ENCODE measurements around the gene ERBB2.
"Not testable (repeated sequence)": the region's sequence is repeated elsewhere in the genome, so short reads cannot be mapped to it uniquely, and the experiment has no call there.

ERBB2 gene

DNA sequence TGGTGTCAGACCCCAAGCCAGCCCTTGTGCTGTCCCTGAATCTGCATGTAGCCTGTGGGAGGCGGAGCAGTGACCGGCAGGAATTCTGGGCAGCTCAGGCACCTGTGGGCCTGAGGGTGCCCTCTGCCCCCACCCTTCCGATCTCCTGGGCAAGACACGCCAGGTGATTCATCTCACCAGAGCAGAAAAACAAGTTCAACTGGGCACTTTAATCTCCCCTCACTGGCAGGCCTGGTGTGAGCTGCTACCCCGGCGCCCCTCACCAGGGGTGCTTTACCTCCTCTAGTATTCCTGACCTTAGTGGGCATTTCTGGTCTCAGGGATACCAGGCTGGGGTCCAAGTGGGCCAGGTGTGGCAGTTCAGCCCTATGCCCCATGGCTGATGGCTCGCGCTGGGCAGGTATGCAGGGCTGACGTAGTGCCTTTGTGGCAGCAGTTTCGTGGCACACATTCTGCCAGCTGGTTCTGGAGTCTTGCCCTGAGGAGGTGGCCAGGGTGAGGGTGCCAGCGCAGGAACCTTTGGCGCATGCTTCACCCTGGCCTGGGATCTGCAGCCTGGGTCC is 6.0 kb downstream of the ERBB2 start:
- no peak for DNase-seq

DNA sequence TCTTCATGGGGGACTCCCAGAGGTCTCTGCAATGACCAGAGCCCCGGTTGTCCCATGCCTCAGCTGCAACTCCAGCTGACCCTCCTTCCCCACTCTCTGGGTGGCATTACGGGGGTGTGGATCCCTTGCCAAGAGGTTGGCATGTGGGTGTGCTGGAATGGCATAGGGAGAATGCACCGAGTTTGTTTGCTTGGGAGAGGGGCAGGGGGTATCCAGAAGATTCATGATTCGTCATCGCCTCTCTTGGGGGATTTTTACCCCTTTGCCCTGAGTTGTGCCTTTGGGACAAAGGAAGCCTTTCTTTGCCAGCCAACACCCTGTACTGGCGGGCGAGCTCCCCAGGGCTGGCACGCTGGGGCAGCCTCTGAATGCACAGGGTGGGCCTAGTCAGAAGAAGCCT is 6.5 kb downstream of the ERBB2 start:
- DNase-seq = no peak

DNA sequence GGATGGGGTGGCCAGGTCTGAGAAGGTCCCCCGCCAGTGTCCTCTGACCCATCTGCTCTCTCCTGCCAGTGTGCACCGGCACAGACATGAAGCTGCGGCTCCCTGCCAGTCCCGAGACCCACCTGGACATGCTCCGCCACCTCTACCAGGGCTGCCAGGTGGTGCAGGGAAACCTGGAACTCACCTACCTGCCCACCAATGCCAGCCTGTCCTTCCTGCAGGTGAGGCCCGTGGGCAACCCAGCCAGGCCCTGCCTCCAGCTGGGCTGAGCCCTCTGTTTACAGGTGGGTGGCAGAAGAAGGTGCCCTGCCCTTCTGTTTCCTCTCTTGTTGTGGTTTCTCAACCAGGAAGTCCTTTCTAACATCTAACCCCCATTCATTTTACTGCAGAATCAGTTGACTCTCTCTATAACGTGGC is 7.1 kb downstream of the ERBB2 start:
- DNase-seq = no peak

DNA sequence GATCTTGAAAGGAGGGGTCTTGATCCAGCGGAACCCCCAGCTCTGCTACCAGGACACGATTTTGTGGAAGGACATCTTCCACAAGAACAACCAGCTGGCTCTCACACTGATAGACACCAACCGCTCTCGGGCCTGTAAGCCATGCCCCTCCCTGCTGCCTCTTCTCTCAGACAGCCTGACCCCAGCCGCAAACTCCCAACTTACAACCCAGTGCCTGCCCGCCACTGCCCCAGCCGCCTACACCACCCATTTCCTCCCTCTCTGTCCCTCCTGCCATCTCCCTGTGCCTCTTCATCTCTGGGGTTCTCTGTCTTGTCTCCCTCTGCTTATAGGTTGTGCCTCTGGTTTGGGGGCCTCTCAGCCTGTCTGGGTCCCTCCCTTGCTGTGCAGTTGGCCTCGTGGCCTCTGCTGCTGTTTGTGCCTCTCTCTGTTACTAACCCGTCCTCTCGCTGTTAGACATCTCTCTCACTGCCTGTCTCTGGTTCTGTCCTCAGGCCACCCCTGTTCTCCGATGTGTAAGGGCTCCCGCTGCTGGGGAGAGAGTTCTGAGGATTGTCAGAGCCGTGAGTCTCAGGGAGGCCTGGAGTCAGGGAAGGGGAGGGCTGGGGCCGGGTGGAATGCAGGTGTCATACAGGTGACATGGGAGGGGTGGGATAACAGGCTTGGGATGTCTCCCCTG is 9.6 kb downstream of the ERBB2 start:
- no peak for DNase-seq

DNA sequence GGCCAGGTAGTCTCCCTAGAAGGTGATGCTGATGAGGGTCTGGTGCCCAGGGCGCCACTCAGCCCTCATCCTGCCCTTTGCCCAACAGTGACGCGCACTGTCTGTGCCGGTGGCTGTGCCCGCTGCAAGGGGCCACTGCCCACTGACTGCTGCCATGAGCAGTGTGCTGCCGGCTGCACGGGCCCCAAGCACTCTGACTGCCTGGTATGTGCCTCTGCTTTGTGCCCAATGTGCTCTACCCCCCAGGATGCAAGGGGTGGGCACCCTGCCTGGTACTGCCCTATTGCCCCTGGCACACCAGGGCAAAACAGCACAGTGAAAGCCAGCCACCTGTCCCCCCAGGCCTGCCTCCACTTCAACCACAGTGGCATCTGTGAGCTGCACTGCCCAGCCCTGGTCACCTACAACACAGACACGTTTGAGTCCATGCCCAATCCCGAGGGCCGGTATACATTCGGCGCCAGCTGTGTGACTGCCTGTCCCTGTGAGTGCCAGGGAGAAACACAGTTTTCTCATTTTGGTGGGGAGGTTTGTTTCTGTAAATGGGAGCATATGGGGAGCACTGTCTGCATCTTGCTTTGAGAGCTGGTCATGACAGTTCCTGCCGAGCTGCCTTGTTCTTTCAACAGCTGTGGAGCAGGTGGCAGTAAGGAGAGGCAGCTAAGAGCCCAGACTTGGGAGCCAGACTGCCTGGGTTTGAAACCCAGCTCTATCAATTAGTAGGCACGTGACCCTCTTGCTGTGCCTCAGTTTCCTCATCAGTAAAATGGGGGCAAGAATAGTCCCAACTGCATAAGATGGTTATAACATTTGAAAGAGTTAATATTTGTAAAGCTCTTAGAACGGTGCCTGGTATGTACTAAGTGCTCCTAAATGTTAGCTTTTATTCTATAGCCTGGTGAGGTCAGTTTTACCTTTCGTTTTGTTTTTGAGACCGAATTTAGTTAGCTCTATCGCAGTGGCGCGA is 10.4 kb downstream of the ERBB2 start:
- no peak for DNase-seq

DNA sequence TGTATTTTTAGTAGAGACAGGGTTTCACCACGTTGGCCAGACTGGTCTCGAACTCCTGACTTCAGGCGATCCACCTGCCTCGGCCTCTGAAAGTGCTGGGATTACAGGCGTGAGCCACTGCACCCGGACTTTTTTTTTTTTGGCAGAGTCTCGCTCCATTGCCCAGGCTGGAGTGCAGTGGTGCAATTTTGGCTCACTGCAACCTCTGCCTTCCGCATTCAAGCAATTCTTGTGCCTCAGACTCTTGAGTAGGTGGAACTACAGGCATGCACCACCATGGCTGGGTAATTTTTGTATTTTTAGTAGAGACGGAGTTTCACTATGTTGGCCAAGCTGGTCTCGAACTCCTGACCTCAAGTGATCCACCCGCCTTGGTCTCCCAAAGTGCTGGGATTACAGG is 11.2 kb downstream of the ERBB2 start:
- DNase-seq = not testable (repeated sequence)

DNA sequence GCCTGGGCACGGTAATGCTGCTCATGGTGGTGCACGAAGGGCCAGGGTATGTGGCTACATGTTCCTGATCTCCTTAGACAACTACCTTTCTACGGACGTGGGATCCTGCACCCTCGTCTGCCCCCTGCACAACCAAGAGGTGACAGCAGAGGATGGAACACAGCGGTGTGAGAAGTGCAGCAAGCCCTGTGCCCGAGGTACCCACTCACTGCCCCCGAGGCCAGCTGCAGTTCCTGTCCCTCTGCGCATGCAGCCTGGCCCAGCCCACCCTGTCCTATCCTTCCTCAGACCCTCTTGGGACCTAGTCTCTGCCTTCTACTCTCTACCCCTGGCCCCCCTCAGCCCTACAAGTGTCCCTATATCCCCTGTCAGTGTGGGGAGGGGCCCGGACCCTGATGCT is 12.0 kb downstream of the ERBB2 start:
- no peak for DNase-seq

DNA sequence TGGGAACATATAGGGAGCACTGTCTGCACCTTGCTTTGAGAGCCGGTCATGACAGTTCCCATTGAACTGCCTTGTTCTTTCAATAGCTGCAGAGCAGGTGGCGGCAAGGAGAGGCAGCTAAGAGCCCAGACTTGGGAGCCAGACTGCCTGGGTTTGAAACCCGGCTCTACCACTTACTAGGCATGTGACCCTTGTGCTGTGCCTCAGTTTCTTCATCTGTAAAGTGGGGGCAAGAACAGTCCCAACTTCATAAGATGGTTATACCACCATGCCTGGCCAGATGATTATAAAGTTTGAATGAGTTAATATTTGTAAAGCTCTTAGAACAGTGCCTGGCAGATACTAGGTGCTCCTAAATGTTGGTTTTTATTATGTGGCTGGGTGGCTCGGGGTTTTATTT is 14.4 kb downstream of the ERBB2 start:
- no peak for DNase-seq

DNA sequence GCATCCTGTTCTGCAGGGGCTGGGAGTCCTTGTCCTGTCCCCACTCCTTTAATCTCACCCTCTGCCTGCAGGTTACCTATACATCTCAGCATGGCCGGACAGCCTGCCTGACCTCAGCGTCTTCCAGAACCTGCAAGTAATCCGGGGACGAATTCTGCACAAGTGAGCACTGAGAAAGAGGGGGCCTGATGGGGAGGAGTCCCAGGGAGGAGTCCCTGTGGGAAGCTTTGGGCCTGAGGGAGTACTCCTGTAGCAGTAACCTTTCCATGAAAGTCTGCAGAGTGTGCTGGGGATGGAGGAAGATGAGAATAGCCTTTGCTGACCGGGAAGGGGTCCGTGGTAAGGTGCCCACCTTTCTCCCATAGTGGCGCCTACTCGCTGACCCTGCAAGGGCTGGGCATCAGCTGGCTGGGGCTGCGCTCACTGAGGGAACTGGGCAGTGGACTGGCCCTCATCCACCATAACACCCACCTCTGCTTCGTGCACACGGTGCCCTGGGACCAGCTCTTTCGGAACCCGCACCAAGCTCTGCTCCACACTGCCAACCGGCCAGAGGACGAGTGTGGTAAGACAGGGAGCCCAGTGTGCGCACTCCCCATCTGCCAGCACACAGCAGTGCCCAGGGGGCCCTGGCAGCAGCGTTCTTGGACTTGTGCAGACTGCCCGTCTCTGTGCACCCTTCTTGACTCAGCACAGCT is 15.7 kb downstream of the ERBB2 start:
- DNase-seq = no peak

DNA sequence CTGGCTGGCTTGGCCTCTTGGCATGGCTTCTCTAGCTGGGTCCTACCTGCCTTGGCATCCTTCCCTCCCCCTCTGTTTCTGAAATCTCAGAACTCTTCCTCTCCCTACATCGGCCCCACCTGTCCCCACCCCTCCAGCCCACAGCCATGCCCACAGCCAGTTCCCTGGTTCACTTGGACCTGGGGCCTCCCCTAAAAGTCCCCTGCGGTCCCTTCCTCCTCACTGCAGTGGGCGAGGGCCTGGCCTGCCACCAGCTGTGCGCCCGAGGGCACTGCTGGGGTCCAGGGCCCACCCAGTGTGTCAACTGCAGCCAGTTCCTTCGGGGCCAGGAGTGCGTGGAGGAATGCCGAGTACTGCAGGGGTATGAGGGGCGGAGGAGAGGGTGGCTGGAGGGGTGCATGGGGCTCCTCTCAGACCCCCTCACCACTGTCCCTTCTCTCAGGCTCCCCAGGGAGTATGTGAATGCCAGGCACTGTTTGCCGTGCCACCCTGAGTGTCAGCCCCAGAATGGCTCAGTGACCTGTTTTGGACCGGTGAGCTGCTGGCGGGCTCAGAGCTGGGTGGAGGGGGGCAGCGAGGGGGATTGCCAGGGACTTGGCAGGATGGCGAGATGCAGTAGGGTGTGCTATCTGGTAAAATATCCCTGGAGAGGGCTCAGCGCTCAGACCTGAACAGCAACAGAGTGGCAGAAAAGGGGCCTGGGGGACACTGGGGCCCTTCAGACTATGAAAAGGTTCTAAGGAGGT is 16.4 kb downstream of the ERBB2 start:
- no peak for DNase-seq

DNA sequence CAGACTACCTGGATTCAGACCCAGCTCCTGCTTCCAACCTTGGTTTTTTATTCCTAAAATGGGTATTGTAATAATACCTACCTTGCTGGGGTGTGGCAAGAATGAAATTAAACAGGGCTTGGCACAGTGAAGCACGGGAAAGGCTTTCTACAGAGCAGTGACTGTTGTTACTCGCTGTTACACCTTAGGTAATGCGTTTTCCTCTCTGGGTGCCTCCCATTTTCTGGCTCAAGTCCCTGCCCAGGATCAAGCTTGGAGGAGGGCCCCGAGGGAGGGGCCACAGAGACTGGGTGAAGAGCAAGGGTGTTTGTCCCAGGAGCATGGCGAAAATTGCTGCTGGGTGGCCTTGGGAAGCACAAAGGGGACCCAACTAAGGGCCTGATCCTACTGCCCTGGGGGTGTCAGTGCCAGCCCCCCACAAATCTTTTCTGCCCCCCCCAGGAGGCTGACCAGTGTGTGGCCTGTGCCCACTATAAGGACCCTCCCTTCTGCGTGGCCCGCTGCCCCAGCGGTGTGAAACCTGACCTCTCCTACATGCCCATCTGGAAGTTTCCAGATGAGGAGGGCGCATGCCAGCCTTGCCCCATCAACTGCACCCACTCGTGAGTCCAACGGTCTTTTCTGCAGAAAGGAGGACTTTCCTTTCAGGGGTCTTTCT is 17.1 kb downstream of the ERBB2 start:
- DNase-seq = no peak

DNA sequence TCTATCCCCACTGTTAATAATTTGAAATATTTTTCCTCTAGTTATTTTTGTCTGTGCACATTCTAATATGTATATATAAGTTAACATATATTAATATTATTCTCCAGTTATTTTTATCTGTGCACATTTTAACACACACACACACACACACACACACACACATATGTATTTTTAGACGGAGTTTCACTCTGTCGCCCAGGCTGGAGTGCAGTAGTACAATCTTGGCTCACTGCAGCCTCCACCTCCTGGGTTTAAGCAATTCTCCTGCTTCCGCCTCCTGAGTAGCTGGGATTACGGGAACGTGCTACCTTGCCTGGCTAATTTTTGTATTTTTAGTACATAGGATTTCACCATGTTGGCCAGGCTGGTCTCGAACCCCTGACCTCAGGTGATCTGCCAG is 17.8 kb downstream of the ERBB2 start:
- DNase-seq = no peak

DNA sequence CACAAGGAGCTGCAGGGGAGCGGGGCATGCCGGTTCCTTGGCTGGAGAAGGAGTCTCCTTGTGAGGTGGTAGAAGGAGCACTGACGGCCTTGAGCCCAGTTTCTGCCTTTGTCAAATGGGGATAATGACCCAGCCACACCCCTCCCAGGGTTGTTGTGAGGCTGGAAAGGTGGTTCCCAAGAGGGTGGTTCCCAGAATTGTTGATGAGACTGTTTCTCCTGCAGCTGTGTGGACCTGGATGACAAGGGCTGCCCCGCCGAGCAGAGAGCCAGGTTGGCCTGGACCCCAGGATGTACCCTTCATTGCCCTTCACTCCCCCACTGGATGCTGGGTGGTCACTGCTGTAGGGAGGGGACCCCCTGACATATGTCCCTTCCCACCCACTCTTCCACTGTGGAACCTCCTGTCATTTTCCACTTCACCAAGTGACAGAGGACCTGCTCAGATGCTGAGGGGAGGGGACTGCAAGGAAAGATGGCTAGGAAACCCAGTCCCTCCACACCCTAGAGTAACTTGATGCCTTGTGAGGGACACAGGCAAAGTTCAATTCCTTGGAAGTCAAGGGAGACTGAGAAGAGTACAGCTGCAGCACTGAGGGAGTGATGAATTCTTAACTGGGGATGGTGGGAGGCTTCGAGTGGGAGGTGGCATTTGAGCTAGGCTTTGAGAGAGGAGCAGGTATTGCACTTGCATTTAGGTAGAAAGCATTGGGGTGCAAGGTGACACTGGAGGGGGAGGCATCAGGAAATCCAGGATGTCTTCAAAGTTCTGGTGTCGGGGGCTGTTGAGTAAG is 19.9 kb downstream of the ERBB2 start:
- no peak for DNase-seq

DNA sequence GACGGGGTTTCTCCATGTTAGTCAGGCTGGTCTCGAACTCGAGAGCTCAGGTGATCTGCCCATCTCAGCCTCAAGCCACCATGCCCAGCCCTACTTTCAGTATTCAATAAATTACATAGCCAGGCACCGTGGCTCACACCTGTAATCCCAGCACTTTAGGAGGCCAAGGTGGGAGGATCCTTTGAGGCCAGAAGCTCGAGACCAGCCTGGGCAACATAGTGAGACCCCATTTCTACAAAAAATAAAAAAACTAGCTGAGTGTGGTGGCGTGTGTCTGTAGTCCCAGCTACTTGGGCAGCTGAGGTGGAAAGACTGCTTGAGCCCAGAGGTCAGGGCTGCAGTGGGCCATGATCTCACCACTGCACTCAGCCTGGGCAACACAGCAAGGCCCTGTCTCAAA is 22.2 kb downstream of the ERBB2 start:
- DNase-seq = no peak

DNA sequence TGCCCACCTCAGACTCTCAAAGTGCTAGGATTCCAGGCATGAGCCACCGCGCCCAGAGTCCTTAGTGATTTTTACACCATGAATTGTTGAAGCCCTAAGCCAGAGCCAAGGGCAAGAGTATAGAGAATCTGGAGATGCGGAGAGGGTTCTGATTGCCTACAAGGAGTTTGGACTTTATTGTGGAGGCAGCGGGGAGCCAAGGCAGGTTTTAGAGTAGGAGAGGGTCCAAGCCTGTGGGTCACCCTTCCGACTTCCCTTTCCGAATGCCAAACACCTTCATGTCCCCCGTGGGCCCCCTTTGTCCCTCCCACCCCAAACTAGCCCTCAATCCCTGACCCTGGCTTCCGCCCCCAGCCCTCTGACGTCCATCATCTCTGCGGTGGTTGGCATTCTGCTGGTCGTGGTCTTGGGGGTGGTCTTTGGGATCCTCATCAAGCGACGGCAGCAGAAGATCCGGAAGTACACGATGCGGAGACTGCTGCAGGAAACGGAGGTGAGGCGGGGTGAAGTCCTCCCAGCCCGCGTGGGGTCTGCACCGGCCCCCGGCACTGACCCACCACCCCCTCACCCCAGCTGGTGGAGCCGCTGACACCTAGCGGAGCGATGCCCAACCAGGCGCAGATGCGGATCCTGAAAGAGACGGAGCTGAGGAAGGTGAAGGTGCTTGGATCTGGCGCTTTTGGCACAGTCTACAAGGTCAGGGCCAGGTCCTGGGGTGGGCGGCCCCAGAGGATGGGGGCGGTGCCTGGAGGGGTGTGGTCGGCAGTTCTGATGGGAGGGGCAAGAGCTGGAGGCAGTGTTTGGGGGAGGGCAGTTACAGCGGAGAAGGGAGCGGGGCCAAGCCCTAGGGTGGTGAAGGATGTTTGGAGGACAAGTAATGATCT is 23.3 kb downstream of the ERBB2 start:
- no peak for DNase-seq

DNA sequence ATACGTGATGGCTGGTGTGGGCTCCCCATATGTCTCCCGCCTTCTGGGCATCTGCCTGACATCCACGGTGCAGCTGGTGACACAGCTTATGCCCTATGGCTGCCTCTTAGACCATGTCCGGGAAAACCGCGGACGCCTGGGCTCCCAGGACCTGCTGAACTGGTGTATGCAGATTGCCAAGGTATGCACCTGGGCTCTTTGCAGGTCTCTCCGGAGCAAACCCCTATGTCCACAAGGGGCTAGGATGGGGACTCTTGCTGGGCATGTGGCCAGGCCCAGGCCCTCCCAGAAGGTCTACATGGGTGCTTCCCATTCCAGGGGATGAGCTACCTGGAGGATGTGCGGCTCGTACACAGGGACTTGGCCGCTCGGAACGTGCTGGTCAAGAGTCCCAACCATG is 24.9 kb downstream of the ERBB2 start:
- DNase-seq = no peak

DNA sequence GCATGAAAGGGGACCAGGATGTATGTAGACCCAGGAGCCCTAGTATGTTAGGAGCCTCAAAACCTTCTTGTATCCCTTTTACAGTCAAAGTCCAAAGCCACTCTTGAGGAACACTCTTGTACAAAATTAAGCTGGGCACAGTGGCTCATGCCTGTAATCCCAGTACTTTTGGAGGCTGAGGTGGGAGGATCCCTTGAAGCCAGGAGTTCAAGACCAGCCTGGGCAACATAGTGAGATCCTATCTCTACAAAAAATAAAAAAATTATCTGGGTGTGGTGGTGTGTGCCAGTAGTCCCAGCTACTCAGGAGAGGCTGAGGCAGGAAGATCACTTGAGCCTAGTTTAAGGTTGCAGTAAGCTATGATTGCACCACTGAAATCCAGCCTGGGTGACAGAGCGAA is 26.1 kb downstream of the ERBB2 start:
- not testable (repeated sequence) for DNase-seq

DNA sequence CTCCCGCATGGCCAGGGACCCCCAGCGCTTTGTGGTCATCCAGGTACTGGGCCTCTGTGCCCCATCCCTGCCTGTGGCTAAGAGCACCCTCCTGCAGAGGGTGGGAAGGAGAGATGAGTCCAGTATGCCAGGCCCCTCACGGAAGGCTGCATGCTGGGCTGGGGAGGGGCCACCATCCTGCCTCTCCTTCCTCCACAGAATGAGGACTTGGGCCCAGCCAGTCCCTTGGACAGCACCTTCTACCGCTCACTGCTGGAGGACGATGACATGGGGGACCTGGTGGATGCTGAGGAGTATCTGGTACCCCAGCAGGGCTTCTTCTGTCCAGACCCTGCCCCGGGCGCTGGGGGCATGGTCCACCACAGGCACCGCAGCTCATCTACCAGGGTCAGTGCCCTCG is 26.8 kb downstream of the ERBB2 start:
- DNase-seq = no peak

DNA sequence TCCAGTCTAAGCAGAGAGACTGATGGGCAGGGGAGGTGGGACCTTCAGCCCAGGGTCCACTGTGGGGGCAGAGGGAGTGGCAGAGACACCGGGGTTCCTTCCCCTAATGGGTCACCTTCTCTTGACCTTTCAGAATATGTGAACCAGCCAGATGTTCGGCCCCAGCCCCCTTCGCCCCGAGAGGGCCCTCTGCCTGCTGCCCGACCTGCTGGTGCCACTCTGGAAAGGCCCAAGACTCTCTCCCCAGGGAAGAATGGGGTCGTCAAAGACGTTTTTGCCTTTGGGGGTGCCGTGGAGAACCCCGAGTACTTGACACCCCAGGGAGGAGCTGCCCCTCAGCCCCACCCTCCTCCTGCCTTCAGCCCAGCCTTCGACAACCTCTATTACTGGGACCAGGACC is 27.7 kb downstream of the ERBB2 start:
- no peak for DNase-seq

DNA sequence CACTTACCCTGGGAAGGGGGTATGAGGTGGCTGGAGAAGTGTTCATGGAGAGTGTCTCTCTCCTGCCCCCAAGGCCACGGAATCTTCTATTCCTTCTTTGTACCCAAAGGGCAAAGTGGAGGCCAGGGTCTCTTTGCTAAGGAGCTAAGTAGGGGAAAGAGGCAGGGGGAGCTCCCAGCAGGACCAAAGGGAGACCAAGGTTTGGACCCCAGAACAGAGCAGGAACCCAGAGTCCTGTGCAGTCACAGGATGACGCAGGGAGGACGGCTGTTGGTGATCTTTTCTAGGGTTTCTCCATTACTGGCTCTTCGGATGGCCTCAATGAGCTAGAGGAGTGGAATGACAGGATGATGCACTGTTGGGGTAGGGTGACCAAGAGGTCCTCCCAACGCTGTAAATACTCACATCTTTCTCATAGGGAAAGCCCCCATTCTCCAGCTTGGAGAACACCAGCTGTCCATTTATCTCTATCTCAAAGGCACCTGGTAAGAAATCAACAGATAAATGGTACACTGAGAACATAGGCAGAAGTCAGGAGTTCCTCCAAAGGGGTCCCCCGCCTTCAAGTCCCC is 29.5 kb downstream of the ERBB2 start:
- DNase-seq = no peak

All from COR-L47 (cell line).